Measurements from ENCODE around the gene CNIH3. TPM values are rescaled to one million over a fixed set of nuclear protein-coding genes. Genes with fewer than 3 reads are reported as not detected.

The CNIH3 gene
- polyA plus RNA-seq, 1 donor (not counting 4 experiments of a cell fraction or from before 2014, with no cell fraction given): 0.81 TPM

GRCh38 chr1:224733027-224733911 is 117.2 kb downstream of the CNIH3 start:
- Histone ChIP-seq H3K9ac (ENCODE audit: control insufficient read depth, extremely low read depth, insufficient read depth, low read length) (no peak overlapping the region), H3K4me2 (ENCODE audit: control insufficient read depth, extremely low read depth, insufficient read depth, low read depth, low read length) (no peak overlapping the region), H3K27me3 (ENCODE audit: control insufficient read depth, extremely low read depth, insufficient read depth, low read length) (peaks cover 7% of the 10 kb centered on the region), H3K36me3 (ENCODE audit: control insufficient read depth in 2 of 2, extremely low read depth in 1 of 2, insufficient read depth in 2 of 2, low read length in 2 of 2) (no peaks in the 10 kb centered on the region), H3K4me3 (ENCODE audit: control insufficient read depth in 2 of 3, extremely low read depth in 1 of 3, insufficient read depth in 2 of 3, low read depth in 1 of 3, low read length in 3 of 3) (no peak overlapping the region), H3K9me1 (ENCODE audit: control insufficient read depth, extremely low read depth, insufficient read depth, low read length) (no peaks in the 10 kb centered on the region), H2AFZ (ENCODE audit: control insufficient read depth, low read length) (no peak overlapping the region), H3K4me1 (ENCODE audit: control insufficient read depth, extremely low read depth, insufficient read depth, low read length) (no peaks in the 10 kb centered on the region), H3K27ac (ENCODE audit: control insufficient read depth, insufficient read depth, low read length) (no peak overlapping the region), H3K9me3 (ENCODE audit: control insufficient read depth, low read depth, low read length) (no peaks in the 10 kb centered on the region), H3K79me2 (ENCODE audit: control insufficient read depth, insufficient read depth, low read length) (no peaks in the 10 kb centered on the region), H4K20me1 (ENCODE audit: control insufficient read depth, extremely low read depth, insufficient read depth, low read length) (no peaks in the 10 kb centered on the region)
- no peak for TF ChIP-seq EZH2 (IDR thresholded peaks at IDR 0.05; ENCODE audit: low read length)
- TF ChIP-seq CTCF (optimal IDR thresholded peaks at IDR 0.05 in 1 of 3, IDR thresholded peaks at IDR 0.05 in 1 of 3, conservative IDR thresholded peaks at IDR 0.05 in 1 of 3; ENCODE audit: extremely low read depth in 1 of 3, insufficient read depth in 2 of 3, low read length in 3 of 3): no peak
- DNase-seq (ENCODE audit: low read depth, low spot score): no peak
- dilution Hi-C loops (cut with MboI; ENCODE audit: extremely low pct_ligation_motif_present, low sequenced_read_pairs): no loop called here
- FAIRE-seq: no peak

- TF ChIP-seq EZH2 (IDR thresholded peaks at IDR 0.05; ENCODE audit: low read length): no peak
- TF ChIP-seq CTCF (optimal IDR thresholded peaks at IDR 0.05 in 1 of 3, IDR thresholded peaks at IDR 0.05 in 1 of 3, conservative IDR thresholded peaks at IDR 0.05 in 1 of 3; ENCODE audit: extremely low read depth in 1 of 3, insufficient read depth in 2 of 3, low read length in 3 of 3): peak in 1 of 3 experiments; percentile 7
- Histone ChIP-seq H3K27me3 (ENCODE audit: control insufficient read depth, extremely low read depth, insufficient read depth, low read length) (peaks cover 7% of the 10 kb centered on the region), H3K27ac (ENCODE audit: control insufficient read depth, insufficient read depth, low read length) (no peak overlapping the region), H3K4me3 (ENCODE audit: control insufficient read depth in 2 of 3, extremely low read depth in 1 of 3, insufficient read depth in 2 of 3, low read depth in 1 of 3, low read length in 3 of 3) (no peak overlapping the region), H3K9me3 (ENCODE audit: control insufficient read depth, low read depth, low read length) (no peaks in the 10 kb centered on the region), H3K79me2 (ENCODE audit: control insufficient read depth, insufficient read depth, low read length) (no peaks in the 10 kb centered on the region), H3K4me1 (ENCODE audit: control insufficient read depth, extremely low read depth, insufficient read depth, low read length) (no peaks in the 10 kb centered on the region), H3K36me3 (ENCODE audit: control insufficient read depth in 2 of 2, extremely low read depth in 1 of 2, insufficient read depth in 2 of 2, low read length in 2 of 2) (no peaks in the 10 kb centered on the region), H2AFZ (ENCODE audit: control insufficient read depth, low read length) (no peak overlapping the region), H4K20me1 (ENCODE audit: control insufficient read depth, extremely low read depth, insufficient read depth, low read length) (no peaks in the 10 kb centered on the region), H3K9ac (ENCODE audit: control insufficient read depth, extremely low read depth, insufficient read depth, low read length) (no peak overlapping the region), H3K9me1 (ENCODE audit: control insufficient read depth, extremely low read depth, insufficient read depth, low read length) (no peaks in the 10 kb centered on the region), H3K4me2 (ENCODE audit: control insufficient read depth, extremely low read depth, insufficient read depth, low read depth, low read length) (no peak overlapping the region)
- no peak for DNase-seq (ENCODE audit: low read depth, low spot score)
- no peak for FAIRE-seq
- dilution Hi-C loops (cut with MboI; ENCODE audit: extremely low pct_ligation_motif_present, low sequenced_read_pairs): no loop called here
These were observed 118.3 kb downstream of the CNIH3 start for GRCh38 chr1:224734261-224734935.

Measured in keratinocyte (primary cell).